MM.1S (cell line): Measurements from ENCODE around the gene EEF2KMT.

ENCODE experiments used
- EZH2 ChIP-seq: fragments of 300-600 bp; sonication (generic); optimal IDR thresholded peaks from 2 replicates; pipeline ENCODE3; 2017; ENCODE audit warnings: low read depth, mild to moderate bottlenecking, antibody characterized with exemption, low read length, mixed read lengths
- TF ChIP-seq, protein P1 (sequence below): fragments of 300-600 bp; sonication (generic); IDR thresholded peaks from 2 replicates; pipeline ENCODE4 v1.5.1; 2016; ENCODE audit warnings: antibody characterized with exemption, low read length, mixed read lengths

- TF ChIP-seq, protein P1, sequence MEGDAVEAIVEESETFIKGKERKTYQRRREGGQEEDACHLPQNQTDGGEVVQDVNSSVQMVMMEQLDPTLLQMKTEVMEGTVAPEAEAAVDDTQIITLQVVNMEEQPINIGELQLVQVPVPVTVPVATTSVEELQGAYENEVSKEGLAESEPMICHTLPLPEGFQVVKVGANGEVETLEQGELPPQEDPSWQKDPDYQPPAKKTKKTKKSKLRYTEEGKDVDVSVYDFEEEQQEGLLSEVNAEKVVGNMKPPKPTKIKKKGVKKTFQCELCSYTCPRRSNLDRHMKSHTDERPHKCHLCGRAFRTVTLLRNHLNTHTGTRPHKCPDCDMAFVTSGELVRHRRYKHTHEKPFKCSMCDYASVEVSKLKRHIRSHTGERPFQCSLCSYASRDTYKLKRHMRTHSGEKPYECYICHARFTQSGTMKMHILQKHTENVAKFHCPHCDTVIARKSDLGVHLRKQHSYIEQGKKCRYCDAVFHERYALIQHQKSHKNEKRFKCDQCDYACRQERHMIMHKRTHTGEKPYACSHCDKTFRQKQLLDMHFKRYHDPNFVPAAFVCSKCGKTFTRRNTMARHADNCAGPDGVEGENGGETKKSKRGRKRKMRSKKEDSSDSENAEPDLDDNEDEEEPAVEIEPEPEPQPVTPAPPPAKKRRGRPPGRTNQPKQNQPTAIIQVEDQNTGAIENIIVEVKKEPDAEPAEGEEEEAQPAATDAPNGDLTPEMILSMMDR = no peak
- no peak for TF ChIP-seq EZH2
Measured at GRCh38 chr16:5143761-5144620, 46.4 kb upstream of the EEF2KMT start.
